Lower lobe of right lung (tissue), 2 donors: ENCODE measurements around the gene MYLK. TPM values are rescaled to one million over a fixed set of nuclear protein-coding genes. Genes with fewer than 3 reads are reported as not detected.

Experiments used
- ATAC-seq, 2 donors: fragments of 200-7000 bp; cut with Tn5 transposase; one replicate each; pipeline ENCODE4 v1.9.1; 2020 to 2022; ENCODE audit warnings: mild to moderate bottlenecking in 2 of 2, moderate library complexity in 2 of 2
- DNase-seq: peaks from one replicate; pipeline ENCODE4 v3.0.0-alpha.2; 2020
- H3K27ac ChIP-seq: fragments of 200-600 bp; one replicate; pipeline ENCODE4 v1.8.0; 2022
- H3K27me3 ChIP-seq: fragments of 200-600 bp; one replicate; pipeline ENCODE4 v1.8.0; 2022; ENCODE audit warnings: low read depth
- H3K36me3 ChIP-seq: fragments of 200-600 bp; one replicate; pipeline ENCODE4 v1.8.0; 2022; ENCODE audit warnings: mild to moderate bottlenecking
- H3K4me1 ChIP-seq: fragments of 200-600 bp; one replicate; pipeline ENCODE4 v1.8.0; 2022
- H3K4me3 ChIP-seq: fragments of 200-600 bp; one replicate; pipeline ENCODE4 v1.8.0; 2022; ENCODE audit warnings: mild to moderate bottlenecking
- H3K9me3 ChIP-seq: fragments of 200-600 bp; one replicate; pipeline ENCODE4 v1.8.0; 2022
- CTCF ChIP-seq: fragments of 200-600 bp; IDR thresholded peaks from one replicate; pipeline ENCODE4 v1.8.0; 2022; ENCODE audit warnings: antibody characterized with exemption, mild to moderate bottlenecking
- intact Hi-C: fragments of 100-400 bp; cut with DNase I; formaldehyde crosslinking; loops from one replicate; pipeline ENCODE4 v1.11.0; 2022
- total RNA-seq: library from RNA; stranded (reverse); fragmentation: NEBNext Ultra II Directional; extraction: Animal tissue kit (Norgen Biotek cat#: 25700); gene quantifications from one replicate; pipeline ENCODE4 v1.2.1, GENCODE V29; 2021
- donor health status: DM: no; HTN: yes; CAD: no; lungs with severe emphysema.

The MYLK gene
- total RNA-seq, 1 donor from 2014 or later = 156 TPM

GRCh38 chr3:123783050-123783689 is 101.0 kb downstream of the MYLK start:
- Histone ChIP-seq H3K9me3 (no peaks in the 10 kb centered on the region), H3K36me3 (no peaks in the 10 kb centered on the region), H3K4me3 (no peak overlapping the region), H3K4me1 (peaks cover 10% of the 10 kb centered on the region), H3K27me3 (no peaks in the 10 kb centered on the region), H3K27ac (no peak overlapping the region)
- intact Hi-C loops = no loop called here
- ATAC-seq = no peak
- no peak for TF ChIP-seq CTCF
- DNase-seq = no peak

- Histone ChIP-seq H3K9me3 (no peaks in the 10 kb centered on the region), H3K4me1 (peaks cover 10% of the 10 kb centered on the region), H3K36me3 (no peaks in the 10 kb centered on the region), H3K27ac (no peak overlapping the region), H3K27me3 (no peaks in the 10 kb centered on the region), H3K4me3 (no peak overlapping the region)
- DNase-seq (no peak), ATAC-seq (no peak)
- intact Hi-C loops = no loop called here
- no peak for TF ChIP-seq CTCF
These were observed 101.6 kb downstream of the MYLK start for GRCh38 chr3:123782488-123782887.

- Histone ChIP-seq H3K4me3 (no peak overlapping the region), H3K36me3 (no peaks in the 10 kb centered on the region), H3K27me3 (no peaks in the 10 kb centered on the region), H3K4me1 (peaks cover 10% of the 10 kb centered on the region), H3K9me3 (no peaks in the 10 kb centered on the region), H3K27ac (no peak overlapping the region)
- DNase-seq (no peak), ATAC-seq (no peak)
- intact Hi-C loops = no loop called here
- TF ChIP-seq CTCF = no peak
These were observed 102.4 kb downstream of the MYLK start for GRCh38 chr3:123781571-123782275.

- H3K27ac ChIP-seq = no peak overlapping the region
- no peak for TF ChIP-seq CTCF
- intact Hi-C loops = no loop called here
- no peaks in the 10 kb centered on the region for H3K27me3 ChIP-seq
- no peak for DNase-seq
- no peaks in the 10 kb centered on the region for H3K36me3 ChIP-seq
- ATAC-seq = no peak
- H3K9me3 ChIP-seq = no peaks in the 10 kb centered on the region
- H3K4me1 ChIP-seq = peaks cover 10% of the 10 kb centered on the region
- H3K4me3 ChIP-seq = no peak overlapping the region
These were observed 103.0 kb downstream of the MYLK start for GRCh38 chr3:123781138-123781537.

GRCh38 chr3:123780656-123781055 is 103.5 kb downstream of the MYLK start:
- Histone ChIP-seq H3K36me3 (no peaks in the 10 kb centered on the region), H3K9me3 (no peaks in the 10 kb centered on the region), H3K4me3 (no peak overlapping the region), H3K27ac (no peak overlapping the region), H3K27me3 (no peaks in the 10 kb centered on the region), H3K4me1 (peaks cover 10% of the 10 kb centered on the region)
- DNase-seq = no peak
- intact Hi-C loops = no loop called here
- ATAC-seq = no peak
- no peak for TF ChIP-seq CTCF
